ENCODE measurements around the gene DPEP2. TPM values are rescaled to one million over a fixed set of nuclear protein-coding genes. Genes with fewer than 3 reads are reported as not detected.

The DPEP2 gene
- total RNA-seq, 1 donor from 2014 or later, result not detected

- Mint-ChIP-seq H3K36me3 (peaks cover 20% of the 10 kb centered on the region), H3K4me3 (no peak overlapping the region), H3K4me1 (no peaks in the 10 kb centered on the region), H3K9me3 (no peaks in the 10 kb centered on the region), H3K27ac (no peak overlapping the region), H3K27me3 (ENCODE audit: low read depth) (no peaks in the 10 kb centered on the region)
- TF ChIP-seq CTCF (IDR thresholded peaks at IDR 0.05; ENCODE audit: unreplicated experiment), result no peak
- no peak for DNase-seq (ENCODE audit: low spot score in 2 of 2, unreplicated experiment in 2 of 2)
These were observed 47.8 kb downstream of the DPEP2 start for GRCh38 chr16:67951485-67951884.

- H3K9me3 Mint-ChIP-seq, result no peaks in the 10 kb centered on the region
- no peaks in the 10 kb centered on the region for H3K4me1 Mint-ChIP-seq
- TF ChIP-seq CTCF (IDR thresholded peaks at IDR 0.05; ENCODE audit: unreplicated experiment), result no peak
- no peaks in the 10 kb centered on the region for H3K27me3 Mint-ChIP-seq (ENCODE audit: low read depth)
- H3K4me3 Mint-ChIP-seq, result no peak overlapping the region
- H3K36me3 Mint-ChIP-seq, result peaks cover 24% of the 10 kb centered on the region
- no peak for DNase-seq (ENCODE audit: low spot score in 2 of 2, unreplicated experiment in 2 of 2)
- no peak overlapping the region for H3K27ac Mint-ChIP-seq
These were observed 48.9 kb downstream of the DPEP2 start for GRCh38 chr16:67950335-67950843.

GRCh38 chr16:67949645-67950044 is 49.6 kb downstream of the DPEP2 start:
- TF ChIP-seq CTCF (IDR thresholded peaks at IDR 0.05; ENCODE audit: unreplicated experiment), result no peak
- H3K4me1 Mint-ChIP-seq, result no peaks in the 10 kb centered on the region
- no peaks in the 10 kb centered on the region for H3K9me3 Mint-ChIP-seq
- no peak for DNase-seq (ENCODE audit: low spot score in 2 of 2, unreplicated experiment in 2 of 2)
- no peaks in the 10 kb centered on the region for H3K27me3 Mint-ChIP-seq (ENCODE audit: low read depth)
- H3K36me3 Mint-ChIP-seq, result peaks cover 19% of the 10 kb centered on the region
- no peak overlapping the region for H3K27ac Mint-ChIP-seq
- H3K4me3 Mint-ChIP-seq, result no peak overlapping the region

GRCh38 chr16:67948015-67948414 is 51.3 kb downstream of the DPEP2 start:
- Mint-ChIP-seq H3K27me3 (ENCODE audit: low read depth) (no peaks in the 10 kb centered on the region), H3K36me3 (peaks cover 14% of the 10 kb centered on the region), H3K27ac (no peak overlapping the region)

GRCh38 chr16:67946966-67947558 is 52.2 kb downstream of the DPEP2 start:
- Mint-ChIP-seq H3K27me3 (ENCODE audit: low read depth) (no peaks in the 10 kb centered on the region), H3K36me3 (peaks cover 14% of the 10 kb centered on the region)
- TF ChIP-seq CTCF (IDR thresholded peaks at IDR 0.05; ENCODE audit: unreplicated experiment), result no peak

More at GRCh38 chr16:67948015-67948414, 51.3 kb downstream of the DPEP2 start:
- Mint-ChIP-seq H3K9me3 (no peaks in the 10 kb centered on the region), H3K4me1 (no peaks in the 10 kb centered on the region), H3K4me3 (no peak overlapping the region)
- TF ChIP-seq CTCF (IDR thresholded peaks at IDR 0.05; ENCODE audit: unreplicated experiment), result no peak
- DNase-seq (ENCODE audit: low spot score in 2 of 2, unreplicated experiment in 2 of 2), result no peak

More at GRCh38 chr16:67946966-67947558, 52.2 kb downstream of the DPEP2 start:
- DNase-seq (ENCODE audit: low spot score in 2 of 2, unreplicated experiment in 2 of 2), result no peak
- Mint-ChIP-seq H3K4me3 (no peak overlapping the region), H3K4me1 (no peaks in the 10 kb centered on the region), H3K27ac (no peak overlapping the region), H3K9me3 (no peaks in the 10 kb centered on the region)
